Activated T-helper 9 cell treated with anti-CD3 and anti-CD28 coated beads, Interleukin-2, amount 50 U/mL, for 16 hours (primary cell): ENCODE results near the gene DDX39A.
"Not testable (repeated sequence)": the region's sequence is repeated elsewhere in the genome, so short reads cannot be mapped to it uniquely, and the experiment has no call there.

Experiments used
- DNase-seq: peaks from one replicate; pipeline ENCODE4 v3.0.0-alpha.2; 2020; ENCODE audit warnings: low read depth

DDX39A gene

DNA sequence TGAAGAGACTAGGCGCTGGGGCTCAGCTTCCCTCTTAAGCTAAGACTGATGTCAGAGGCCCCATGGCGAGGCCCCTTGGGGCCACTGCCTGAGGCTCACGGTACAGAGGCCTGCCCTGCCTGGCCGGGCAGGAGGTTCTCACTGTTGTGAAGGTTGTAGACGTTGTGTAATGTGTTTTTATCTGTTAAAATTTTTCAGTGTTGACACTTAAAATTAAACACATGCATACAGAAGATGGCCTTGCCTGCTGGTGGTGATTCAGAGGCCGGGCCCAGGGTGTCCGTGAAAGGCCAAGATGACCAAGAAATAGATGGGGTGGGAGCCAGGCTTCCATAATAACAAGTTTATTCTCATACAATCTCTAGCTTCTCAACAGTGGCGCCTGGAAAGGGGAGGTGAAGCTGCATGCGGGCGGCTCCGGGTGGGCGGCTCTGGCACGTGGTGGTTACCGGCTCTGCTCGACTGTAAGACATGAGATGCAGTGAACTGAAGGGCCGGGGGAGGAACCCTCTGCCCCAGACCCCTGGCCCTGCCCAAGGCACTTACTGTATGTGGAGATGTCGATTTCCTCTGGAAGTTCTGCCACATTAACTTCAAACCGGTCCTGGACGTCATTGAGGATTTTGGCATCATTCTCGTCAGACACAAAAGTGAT, 10.5 kb downstream of the DDX39A start:
- DNase-seq: no peak

DNA sequence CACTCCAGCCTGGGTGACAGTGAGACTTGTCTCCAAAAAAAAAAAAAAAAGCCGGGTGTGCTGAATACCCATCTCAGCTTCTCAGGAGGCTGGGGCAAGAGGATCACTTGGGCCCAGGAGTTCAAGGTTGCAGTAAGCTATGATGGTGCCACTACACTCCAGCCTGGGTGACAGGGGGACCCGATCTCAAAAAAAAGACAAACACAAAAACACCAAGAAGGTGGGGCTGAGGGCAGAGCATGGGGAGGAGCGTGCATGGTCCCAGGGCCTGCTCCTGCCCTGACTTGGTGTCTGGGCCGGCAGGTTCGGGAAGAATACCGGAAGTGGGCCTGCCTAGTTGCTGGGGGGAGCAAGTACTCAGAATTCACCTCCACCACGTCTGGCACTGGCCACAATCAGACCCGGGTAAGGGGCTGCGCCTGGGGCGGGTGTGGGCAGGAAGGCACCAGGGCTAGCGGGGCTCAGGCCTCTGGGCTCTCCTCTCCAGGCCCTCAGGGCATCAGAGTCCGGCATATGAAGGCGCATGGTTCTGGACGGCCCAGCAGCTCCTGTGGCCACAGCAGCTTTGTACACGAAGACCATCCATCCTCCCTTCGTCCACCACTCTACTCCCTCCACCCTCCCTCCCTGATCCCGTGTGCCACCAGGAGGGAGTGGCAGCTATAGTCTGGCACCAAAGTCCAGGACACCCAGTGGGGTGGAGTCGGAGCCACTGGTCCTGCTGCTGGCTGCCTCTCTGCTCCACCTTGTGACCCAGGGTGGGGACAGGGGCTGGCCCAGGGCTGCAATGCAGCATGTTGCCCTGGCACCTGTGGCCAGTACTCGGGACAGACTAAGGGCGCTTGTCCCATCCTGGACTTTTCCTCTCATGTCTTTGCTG, 11.3 kb downstream of the DDX39A start:
- no peak for DNase-seq

- DNase-seq: no peak
Observed at GRCh38 chr19:14406645-14407401, 12.3 kb downstream of the DDX39A start.

DNA sequence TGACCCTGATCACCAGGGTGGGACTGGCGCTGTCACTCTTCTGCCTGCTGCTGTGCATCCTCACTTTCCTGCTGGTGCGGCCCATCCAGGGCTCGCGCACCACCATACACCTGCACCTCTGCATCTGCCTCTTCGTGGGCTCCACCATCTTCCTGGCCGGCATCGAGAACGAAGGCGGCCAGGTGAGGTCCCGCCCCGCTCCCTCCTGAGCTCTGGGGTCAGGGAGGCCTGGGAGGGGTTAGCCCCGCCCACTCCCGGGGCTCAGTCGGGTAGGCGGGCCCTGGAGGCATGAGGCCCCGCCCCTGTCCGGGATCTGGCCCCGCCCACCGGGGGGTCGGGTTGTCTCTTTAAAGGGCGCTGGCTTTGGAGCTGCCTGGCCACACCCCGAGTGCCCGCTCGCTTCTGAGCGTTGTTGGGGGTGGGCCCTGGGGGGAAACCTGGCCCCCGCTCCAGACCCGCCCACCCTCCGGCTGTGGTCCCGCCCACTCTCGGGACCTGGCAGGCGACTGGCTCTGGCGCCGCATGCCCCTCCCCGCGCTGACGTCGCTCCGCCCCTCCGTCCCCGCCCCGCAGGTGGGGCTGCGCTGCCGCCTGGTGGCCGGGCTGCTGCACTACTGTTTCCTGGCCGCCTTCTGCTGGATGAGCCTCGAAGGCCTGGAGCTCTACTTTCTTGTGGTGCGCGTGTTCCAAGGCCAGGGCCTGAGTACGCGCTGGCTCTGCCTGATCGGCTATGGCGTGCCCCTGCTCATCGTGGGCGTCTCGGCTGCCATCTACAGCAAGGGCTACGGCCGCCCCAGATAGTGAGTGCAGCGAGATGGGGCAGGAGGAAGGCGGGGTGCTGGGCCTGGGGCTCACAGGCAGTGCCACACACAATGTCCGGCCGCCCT, 13.1 kb downstream of the DDX39A start:
- DNase-seq: peak; percentile 81

GRCh38 chr19:14405380-14405757, 13.8 kb downstream of the DDX39A start:
- DNase-seq: no peak

GRCh38 chr19:14404312-14404711, 14.8 kb downstream of the DDX39A start:
- no peak for DNase-seq

DNA sequence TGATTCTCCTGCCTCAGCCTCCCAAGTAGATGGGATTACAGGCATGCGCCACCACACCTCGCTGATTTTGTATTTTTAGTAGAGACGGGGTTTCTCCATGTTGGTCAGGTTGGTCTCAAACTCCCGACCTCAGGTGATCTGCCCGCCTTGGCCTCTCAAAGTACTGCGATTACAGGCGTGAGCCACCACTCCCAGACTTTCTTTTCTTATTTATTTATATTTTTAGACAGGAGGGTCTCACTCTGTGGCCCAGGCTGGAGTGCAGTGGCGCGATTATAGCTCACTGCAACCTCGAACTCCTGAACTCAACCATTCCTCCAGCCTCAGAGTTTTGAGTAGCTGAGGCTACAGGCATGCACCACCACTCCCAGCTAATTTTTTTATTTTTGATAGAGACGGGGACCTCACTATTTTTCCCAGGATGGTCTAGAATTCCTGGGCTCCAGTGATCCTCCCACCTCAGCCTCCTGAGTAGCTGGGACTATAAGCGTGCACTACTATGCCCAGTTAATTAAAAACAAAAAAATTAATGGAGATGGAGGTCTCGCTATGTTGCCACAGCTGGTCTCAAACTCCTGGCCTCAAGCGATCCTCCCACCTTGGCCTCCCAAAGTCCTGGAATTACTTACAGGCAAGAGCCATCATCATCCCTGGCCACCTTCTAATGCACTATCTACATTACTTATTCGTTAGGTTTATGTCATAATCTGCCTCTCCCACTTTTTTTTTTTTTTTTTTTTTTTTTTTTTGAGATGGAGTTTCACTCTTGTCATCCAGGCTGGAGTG, 15.8 kb downstream of the DDX39A start:
- not testable (repeated sequence) for DNase-seq

DNA sequence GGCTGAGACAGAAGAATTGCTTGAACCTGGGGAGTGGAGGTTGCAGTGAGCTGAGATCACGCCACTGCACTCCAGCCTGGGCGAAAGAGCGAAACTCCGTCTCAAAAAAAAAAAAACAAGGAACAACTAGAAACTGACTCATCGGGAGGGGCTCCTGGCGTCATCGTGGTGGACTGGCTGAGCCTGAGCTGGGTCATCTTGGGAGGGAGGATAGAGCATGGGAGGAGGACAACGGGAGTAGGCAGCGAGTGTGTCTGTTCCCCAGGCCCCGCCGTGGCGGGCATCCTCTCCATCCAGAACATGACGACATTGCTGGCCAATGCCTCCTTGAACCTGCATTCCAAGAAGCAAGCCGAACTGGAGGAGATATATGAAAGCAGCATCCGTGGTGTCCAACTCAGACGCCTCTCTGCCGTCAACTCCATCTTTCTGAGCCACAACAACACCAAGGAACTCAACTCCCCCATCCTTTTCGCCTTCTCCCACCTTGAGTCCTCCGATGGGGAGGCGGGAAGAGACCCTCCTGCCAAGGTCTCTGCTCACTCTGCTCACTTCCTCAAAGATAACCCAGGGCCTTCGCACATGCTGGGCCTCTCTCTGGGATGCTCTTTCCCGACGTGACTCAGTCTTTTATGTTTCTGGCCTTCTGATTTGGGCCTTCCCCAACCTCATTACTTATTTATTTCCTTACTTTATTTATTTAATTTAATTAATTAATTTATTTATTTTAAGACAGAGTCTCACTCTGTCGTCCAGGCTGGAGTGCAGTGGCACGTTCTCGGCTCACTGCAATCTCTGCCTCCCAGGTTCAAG, 16.6 kb downstream of the DDX39A start:
- DNase-seq: no peak

- DNase-seq: no peak
Observed at GRCh38 chr19:14401468-14402195, 17.5 kb downstream of the DDX39A start.

GRCh38 chr19:14400951-14401431, 18.1 kb downstream of the DDX39A start:
- DNase-seq: no peak

- not testable (repeated sequence) for DNase-seq
Observed at GRCh38 chr19:14397168-14397567, 22.0 kb downstream of the DDX39A start.

DNA sequence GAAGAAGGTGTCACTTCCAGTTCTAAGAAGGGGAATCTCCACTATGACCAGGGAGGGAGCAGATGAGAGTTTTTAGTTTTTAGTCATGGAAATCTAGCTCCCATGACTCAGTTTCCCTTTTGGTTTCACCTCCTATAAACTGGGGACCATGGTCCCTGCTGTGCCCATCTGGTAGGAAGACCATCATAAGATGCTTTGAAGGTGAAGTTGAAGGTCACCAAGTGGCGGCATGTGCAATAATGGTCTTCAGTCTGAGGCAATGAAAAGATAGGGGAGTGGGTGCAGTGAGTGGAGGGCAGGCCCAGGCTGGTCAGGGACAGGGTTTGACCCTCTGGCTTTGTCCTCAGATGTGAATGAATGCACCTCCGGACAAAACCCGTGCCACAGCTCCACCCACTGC, 22.4 kb downstream of the DDX39A start:
- DNase-seq: not testable (repeated sequence)

GRCh38 chr19:14395710-14396336, 23.3 kb downstream of the DDX39A start:
- DNase-seq: no peak

- no peak for DNase-seq
Observed at GRCh38 chr19:14395262-14395661, 23.9 kb downstream of the DDX39A start.

- DNase-seq: no peak
Observed at GRCh38 chr19:14394167-14394566, 25.0 kb downstream of the DDX39A start.

DNA sequence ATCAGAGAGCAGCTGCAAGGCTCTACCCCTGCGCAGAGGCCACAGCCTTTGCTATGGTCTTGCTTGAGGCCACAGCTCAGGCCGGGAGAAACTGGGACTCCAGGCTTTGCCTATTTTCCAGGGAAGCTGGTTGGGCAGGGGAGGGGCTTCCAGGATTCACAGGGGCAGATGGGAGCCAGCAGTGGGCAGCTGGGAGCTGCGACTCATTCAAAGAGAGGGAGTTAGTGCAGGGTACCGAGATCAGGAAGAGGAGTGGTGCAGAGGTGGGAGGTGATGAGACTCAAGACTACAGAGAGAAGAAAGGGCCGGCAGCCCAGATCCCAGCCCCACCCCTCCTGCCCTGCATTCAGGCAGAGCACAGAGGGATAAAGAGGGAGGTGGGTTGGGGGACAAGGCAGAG, 25.8 kb downstream of the DDX39A start:
- DNase-seq: no peak

- DNase-seq: no peak
Observed at GRCh38 chr19:14391156-14391821, 27.9 kb downstream of the DDX39A start.

- DNase-seq: no peak
Observed at GRCh38 chr19:14390548-14390947, 28.6 kb downstream of the DDX39A start.
